Panc1 (cell line): ENCODE data around the gene COL4A3. TPM values are rescaled to one million over a fixed set of nuclear protein-coding genes. Genes with fewer than 3 reads are reported as not detected.

Source experiments
- total RNA-seq: library from RNA; stranded (reverse); gene quantifications from one replicate; pipeline ENCODE4 v1.2.1, GENCODE V29; 2021; ENCODE audit not compliant: unreplicated experiment

Gene COL4A3
- total RNA-seq, 1 experiment from 2014 or later: 0.18 TPM

Other genes starting within 250 kb of the COL4A3 start
- 0.13 TPM for gene COL4A4, start 419 bp upstream of the COL4A3 start, total RNA-seq
- gene MFF, start 160.6 kb downstream of the COL4A3 start, total RNA-seq: 60.6 TPM
- not detected for gene TM4SF20, start 214.7 kb downstream of the COL4A3 start, total RNA-seq
- not detected for gene SCYGR1, start 223.3 kb downstream of the COL4A3 start, total RNA-seq